Loucy (cell line): Measurements from ENCODE around the gene MEST.

Experiments
- H2AFZ ChIP-seq: fragments of 200-600 bp; sonication (generic); 2 replicates; pipeline ENCODE4 v1.6.0; 2016; ENCODE audit warnings: antibody characterized with exemption, mild to moderate bottlenecking, low read length, moderate library complexity
- H3F3A ChIP-seq: fragments of 200-600 bp; 2 replicates; pipeline ENCODE4 v1.6.0; 2016; ENCODE audit warnings: antibody characterized with exemption, low read depth, mild to moderate bottlenecking
- H3K27me3 ChIP-seq: fragments of 200-600 bp; sonication (generic); 2 replicates; pipeline ENCODE4 v1.6.1; 2014; ENCODE audit warnings: low read length, mild to moderate bottlenecking; ENCODE audit not compliant: insufficient read depth, poor library complexity, severe bottlenecking
- H3K36me3 ChIP-seq: fragments of 200-600 bp; sonication (generic); 2 replicates; pipeline ENCODE4 v1.6.1; 2016; ENCODE audit warnings: low read length; ENCODE audit not compliant: insufficient read depth
- H3K4me1 ChIP-seq: fragments of 200-600 bp; sonication (generic); 2 replicates; pipeline ENCODE4 v1.5.1; 2014; ENCODE audit warnings: low read length, mild to moderate bottlenecking; ENCODE audit not compliant: insufficient read depth, poor library complexity, severe bottlenecking
- H3K4me2 ChIP-seq: fragments of 200-600 bp; sonication (generic); 2 replicates; pipeline ENCODE4 v1.6.0; 2014; ENCODE audit warnings: antibody characterized with exemption, low read length, low read depth, mild to moderate bottlenecking; ENCODE audit not compliant: poor library complexity, severe bottlenecking
- H3K4me3 ChIP-seq: fragments of 200-600 bp; sonication (generic); 2 replicates; pipeline ENCODE4 v1.5.1; 2014; ENCODE audit warnings: low read length, mild to moderate bottlenecking, mixed read lengths; ENCODE audit not compliant: poor library complexity, severe bottlenecking
- H3K79me2 ChIP-seq: fragments of 200-600 bp; sonication (generic); 2 replicates; pipeline ENCODE4 v1.6.1; 2014; ENCODE audit warnings: low read length; ENCODE audit not compliant: insufficient read depth
- H3K9ac ChIP-seq: fragments of 200-600 bp; sonication (generic); 2 replicates; pipeline ENCODE4 v1.6.0; 2014; ENCODE audit warnings: mild to moderate bottlenecking, low read depth, low read length, moderate library complexity; ENCODE audit not compliant: poor library complexity, severe bottlenecking
- H3K9me2 ChIP-seq: fragments of 200-600 bp; sonication (generic); replicated peaks from 2 replicates; pipeline ENCODE4 v1.6.1; 2016; ENCODE audit warnings: low read depth, low read length, mixed read lengths
- H3K9me3 ChIP-seq: fragments of 200-600 bp; sonication (generic); 2 replicates; pipeline ENCODE4 v1.6.1; 2014; ENCODE audit warnings: mild to moderate bottlenecking, antibody characterized with exemption, low read length, low read depth; ENCODE audit not compliant: insufficient read depth
- H4K20me1 ChIP-seq: fragments of 200-600 bp; sonication (generic); 2 replicates; pipeline ENCODE4 v1.6.0; 2014; ENCODE audit warnings: antibody characterized with exemption, low read length, mild to moderate bottlenecking; ENCODE audit not compliant: insufficient read depth, poor library complexity, severe bottlenecking
- CTCF ChIP-seq: fragments of 200-600 bp; sonication (generic); conservative IDR thresholded peaks from 2 replicates; pipeline ENCODE4 v1.5.1; 2014; ENCODE audit warnings: mild to moderate bottlenecking, antibody characterized with exemption, low read length
- EZH2phosphoT487 ChIP-seq: fragments of 200-600 bp; IDR thresholded peaks from 2 replicates; pipeline ENCODE4 v1.6.1; 2018; ENCODE audit warnings: antibody characterized with exemption, mild to moderate bottlenecking, moderate library complexity, borderline replicate concordance

MEST gene

GRCh38 chr7:130544356-130544755 lies 52.5 kb downstream of the MEST start:
- Histone ChIP-seq H3K79me2 (no peaks in the 10 kb centered on the region), H3K4me2 (no peak overlapping the region), H3K9ac (no peak overlapping the region), H3K4me3 (no peak overlapping the region), H3F3A (no peaks in the 10 kb centered on the region), H2AFZ (no peak overlapping the region), H3K27me3 (no peaks in the 10 kb centered on the region), H3K4me1 (no peaks in the 10 kb centered on the region), H3K9me2 (no peaks in the 10 kb centered on the region), H3K9me3 (no peaks in the 10 kb centered on the region), H3K36me3 (peaks cover 35% of the 10 kb centered on the region; the same call in 1 of the 2 replicates), H4K20me1 (no peaks in the 10 kb centered on the region)
- TF ChIP-seq CTCF (no peak), EZH2phosphoT487 (no peak)

- Histone ChIP-seq H3K36me3 (peaks cover 44% of the 10 kb centered on the region; the same call in 1 of the 2 replicates), H3K79me2 (no peaks in the 10 kb centered on the region), H3K4me2 (no peak overlapping the region), H2AFZ (no peak overlapping the region), H3K9me2 (no peaks in the 10 kb centered on the region), H4K20me1 (no peaks in the 10 kb centered on the region), H3K4me3 (no peak overlapping the region), H3K9me3 (no peaks in the 10 kb centered on the region), H3K9ac (no peak overlapping the region), H3K4me1 (no peaks in the 10 kb centered on the region), H3K27me3 (no peaks in the 10 kb centered on the region), H3F3A (no peaks in the 10 kb centered on the region)
- TF ChIP-seq CTCF (no peak), EZH2phosphoT487 (no peak)
Observed at GRCh38 chr7:130553398-130554029, 61.6 kb downstream of the MEST start.

- TF ChIP-seq EZH2phosphoT487 (no peak), CTCF (no peak)
- Histone ChIP-seq H3K4me2 (no peak overlapping the region), H4K20me1 (no peaks in the 10 kb centered on the region)
Observed at GRCh38 chr7:130554481-130554880, 62.6 kb downstream of the MEST start.

More at GRCh38 chr7:130554481-130554880, 62.6 kb downstream of the MEST start:
- Histone ChIP-seq H3K9ac (no peak overlapping the region), H2AFZ (no peak overlapping the region), H3K79me2 (no peaks in the 10 kb centered on the region), H3K36me3 (peaks cover 43% of the 10 kb centered on the region; the same call in 1 of the 2 replicates), H3K9me3 (no peaks in the 10 kb centered on the region), H3K9me2 (no peaks in the 10 kb centered on the region), H3K27me3 (no peaks in the 10 kb centered on the region), H3F3A (no peaks in the 10 kb centered on the region), H3K4me1 (no peaks in the 10 kb centered on the region), H3K4me3 (no peak overlapping the region)
